ENCODE data around the gene ZBTB6. TPM values are rescaled to one million over a fixed set of nuclear protein-coding genes. Genes with fewer than 3 reads are reported as not detected.

ZBTB6 gene
- total RNA-seq, 8 experiments from 2014 or later, result 9.2 to 16.9 (median 14.0) TPM

Other genes starting within 250 kb of the ZBTB6 start
- under 1 TPM in 3 of 8 experiments, not detected in 5; 0.17 to 0.66 (median 0.52) TPM for gene OR1L3, start 238.2 kb downstream of the ZBTB6 start, total RNA-seq
- gene OR1L4, start 189.3 kb downstream of the ZBTB6 start, total RNA-seq, result under 1 TPM in 6 of 8 experiments, not detected in 2; 0.21 to 0.97 (median 0.54) TPM
- under 1 TPM in 3 of 8 experiments, not detected in 5; 0.21 to 0.33 (median 0.23) TPM for gene OR1L6, start 171.0 kb downstream of the ZBTB6 start, total RNA-seq
- under 1 TPM in 2 of 8 experiments, not detected in 6; 0.25 to 0.52 TPM for gene OR5C1, start 124.4 kb downstream of the ZBTB6 start, total RNA-seq
- gene OR1K1, start 113.2 kb downstream of the ZBTB6 start, total RNA-seq, result 1 to 10 TPM in 2 of 8 experiments, under 1 TPM in 3, not detected in 3; 0.27 to 1.5 (median 0.54) TPM
- gene PDCL, start 84.7 kb downstream of the ZBTB6 start, total RNA-seq, result 10 to 100 TPM; 19.8 to 26.0 (median 21.3) TPM
- 10 to 100 TPM; 31.6 to 65.3 (median 44.8) TPM for gene RC3H2, start 8.0 kb downstream of the ZBTB6 start, total RNA-seq
- gene ZBTB26, start 18.2 kb upstream of the ZBTB6 start, total RNA-seq, result 10 to 100 TPM in 2 of 8 experiments, 1 to 10 TPM in 6; 3.0 to 14.2 (median 9.2) TPM
- 10 to 100 TPM; 13.0 to 69.2 (median 37.4) TPM for gene RABGAP1, start 27.7 kb upstream of the ZBTB6 start, total RNA-seq
- 1 to 10 TPM in 3 of 8 experiments, under 1 TPM in 5; 0.27 to 2.7 (median 0.63) TPM for gene GPR21, start 120.3 kb upstream of the ZBTB6 start, total RNA-seq